Measurements from ENCODE around the gene BMP7. TPM values are rescaled to one million over a fixed set of nuclear protein-coding genes. Genes with fewer than 3 reads are reported as not detected.

The BMP7 gene
- total and polyA plus RNA-seq, 9 of the 15 experiments (the other 6 are each of a cell fraction or from before 2014, with no cell fraction given) = 0.18 TPM; not detected in 8

DNA sequence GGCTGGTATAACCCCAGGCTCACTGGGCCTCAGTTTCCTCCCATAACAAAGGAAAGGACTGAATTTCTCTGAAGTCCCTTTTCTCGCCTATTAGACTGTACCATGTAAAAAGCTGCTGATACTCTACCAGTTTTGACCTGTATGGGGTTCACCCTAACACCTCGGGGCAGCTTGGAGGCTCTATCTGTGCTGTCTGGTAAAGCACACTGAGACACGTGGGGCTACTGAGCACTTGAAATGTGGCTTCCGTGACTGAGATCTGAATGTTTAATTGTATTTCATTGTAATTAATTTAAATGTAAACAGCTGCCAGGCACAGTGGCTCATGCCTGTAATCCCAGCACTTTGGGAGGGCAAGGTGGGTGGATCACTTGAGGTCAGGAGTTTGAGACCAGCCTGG lies 24.0 kb downstream of the BMP7 start:
- BruUV-seq (replicated peaks) = no TSS peak
- intact Hi-C loops (cut with micrococcal nuclease) = no loop called here
- TF ChIP-seq CUX1 (CRISPR knock-in tag; IDR thresholded peaks at IDR 0.05) (no peak), ZNF561 (CRISPR knock-in tag; conservative IDR thresholded peaks at IDR 0.05) (no peak), ETV6 (IDR thresholded peaks at IDR 0.05; ENCODE audit: borderline replicate concordance in 1 of 2, low read depth in 2 of 2, low read length in 1 of 2) (no peak), ETV6 (CRISPR knock-in tag; IDR thresholded peaks at IDR 0.05; ENCODE audit: borderline replicate concordance) (no peak)
- TF ChIP-seq, protein P1, sequence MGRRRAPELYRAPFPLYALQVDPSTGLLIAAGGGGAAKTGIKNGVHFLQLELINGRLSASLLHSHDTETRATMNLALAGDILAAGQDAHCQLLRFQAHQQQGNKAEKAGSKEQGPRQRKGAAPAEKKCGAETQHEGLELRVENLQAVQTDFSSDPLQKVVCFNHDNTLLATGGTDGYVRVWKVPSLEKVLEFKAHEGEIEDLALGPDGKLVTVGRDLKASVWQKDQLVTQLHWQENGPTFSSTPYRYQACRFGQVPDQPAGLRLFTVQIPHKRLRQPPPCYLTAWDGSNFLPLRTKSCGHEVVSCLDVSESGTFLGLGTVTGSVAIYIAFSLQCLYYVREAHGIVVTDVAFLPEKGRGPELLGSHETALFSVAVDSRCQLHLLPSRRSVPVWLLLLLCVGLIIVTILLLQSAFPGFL (CRISPR knock-in tag; IDR thresholded peaks at IDR 0.05) = no peak
- Histone ChIP-seq H3K9me1 (ENCODE audit: control insufficient read depth, insufficient read depth, low read length) (peaks cover 2% of the 10 kb centered on the region), H4K20me1 (replicated peaks; ENCODE audit: control insufficient read depth, insufficient read depth, low read length) (no peaks in the 10 kb centered on the region), H3K4me3 (no peak overlapping the region), H2AFZ (ENCODE audit: low read depth, low read length) (no peak overlapping the region), H3K79me2 (ENCODE audit: control insufficient read depth, insufficient read depth, low read length) (no peaks in the 10 kb centered on the region), H3K4me2 (ENCODE audit: insufficient read depth, low read length) (no peak overlapping the region), H3K9me3 (replicated peaks; ENCODE audit: control insufficient read depth, insufficient read depth, low read depth, low read length) (no peaks in the 10 kb centered on the region), H3K36me3 (ENCODE audit: control insufficient read depth, insufficient read depth, low read length) (no peaks in the 10 kb centered on the region), H3K4me1 (replicated peaks in 1 of 2; ENCODE audit: control insufficient read depth in 2 of 2, insufficient read depth in 2 of 2, low read length in 2 of 2) (no peaks in the 10 kb centered on the region), H3K9ac (ENCODE audit: insufficient read depth in 1 of 2, low read depth in 2 of 2, low read length in 2 of 2) (no peak overlapping the region), H3K27me3 (ENCODE audit: control insufficient read depth in 2 of 2, insufficient read depth in 2 of 2, low read length in 2 of 2) (peaks cover 0 to 11% of the 10 kb centered on the region in 2 experiments; a peak in 2 of 5 replicates), H3K27ac (ENCODE audit: extremely low read depth, low read depth, low read length) (no peak overlapping the region)
- FAIRE-seq (no peak), DNase-seq (ENCODE audit: extremely low read depth in 1 of 4, low spot score in 3 of 4) (no peak), ATAC-seq (no peak)
- in situ Hi-C loops (cut with MboI) = no loop called here
- ChIA-PET POLR2A (no interaction called here), CTCF (ENCODE audit: low intra/inter-chr PET ratio) (no interaction called here)
- 4% methylated on average over 4 of the region's 4 CpGs for WGBS (ENCODE audit: insufficient coverage, low coverage, missing lambda C conversion rate)

Measured in K562 (cell line).